Ovary (tissue), 9 donors: ENCODE data around the gene KRTAP5-7. TPM values are rescaled to one million over a fixed set of nuclear protein-coding genes. Genes with fewer than 3 reads are reported as not detected.
"Not testable (repeated sequence)": the region's sequence is repeated elsewhere in the genome, so short reads cannot be mapped to it uniquely, and the experiment has no call there.

Source experiments
- DNase-seq, 5 donors: peaks; one replicate each; pipeline ENCODE4 v3.0.0-alpha.2; 2019 to 2020
- H3K27ac ChIP-seq, 2 donors: fragments of 200-600 bp; one replicate each; pipeline versions ENCODE4 v1.5.1 to v1.8.0; 2019 to 2022
- H3K27me3 ChIP-seq: fragments of 200-600 bp; one replicate; pipeline ENCODE4 v1.8.0; 2022
- H3K36me3 ChIP-seq: fragments of 200-600 bp; sonication (generic); one replicate; pipeline ENCODE4 v1.5.1; 2019
- H3K4me1 ChIP-seq: one replicate; pipeline ENCODE4 v1.8.1; 2013; ENCODE audit warnings: mild to moderate bottlenecking, moderate library complexity; ENCODE audit not compliant: insufficient read depth
- H3K4me3 ChIP-seq: fragments of 200-600 bp; sonication (generic); one replicate; pipeline ENCODE4 v1.5.1; 2017
- H3K9me3 ChIP-seq, 2 donors: fragments of 200-600 bp in 1 of 2; sonication (generic) in 1 of 2; one replicate each; pipeline versions ENCODE4 v1.5.1 to v1.8.1; 2013 to 2019; ENCODE audit warnings: mild to moderate bottlenecking in 1 of 2, moderate library complexity in 1 of 2
- EP300 ChIP-seq: sonication (generic); formaldehyde crosslinking; IDR thresholded peaks from one replicate; pipeline ENCODE4 v1.6.1; 2017; ENCODE audit warnings: antibody characterized with exemption
- POLR2A ChIP-seq: fragments of 450-650 bp; IDR thresholded peaks from one replicate; pipeline ENCODE4 v1.6.1; 2017; ENCODE audit warnings: antibody characterized with exemption, mild to moderate bottlenecking, moderate library complexity
- WGBS, 3 donors: extraction: QIAGEN DNeasy Blood & Tissue Kit in 1 of 3; methylation state at CpG; one replicate each; pipeline versions ENCODE4 v1.1.5 to v1.1.7; 2013 to 2017; 5-methylcytosine and 5-hydroxymethylcytosine counted together
- intact Hi-C, 4 donors: fragments of 100-400 bp; cut with DNase I; formaldehyde crosslinking; loops; one replicate each; pipeline versions ENCODE4 v1.11.0 to v1.15.1; 2022 to 2023
- polyA plus RNA-seq, 2 donors: library from polyadenylated mRNA; stranded (reverse); fragments of 200-250 nt in 1 of 2; fragments of 350-450 nt in 1 of 2; fragmentation: Illumina TruSeq in 1 of 2; extraction: RNeasy Lipid Tissue Mini Kit (QIAGEN cat#74804) in 1 of 2; gene quantifications; one replicate each; pipeline ENCODE4 v1.2.3, GENCODE V29; 2013 to 2014
- total RNA-seq, 7 donors: library from RNA; depleted of rRNA in 2 of 7; stranded (reverse); fragments of >200 nt in 2 of 7; fragmentation: NEBNext Ultra II Directional in 3 of 7; extraction: Animal tissue kit (Norgen Biotek cat#: 25700) in 3 of 7; gene quantifications; one replicate each; pipeline versions ENCODE4 v1.1.0 to v1.2.4, GENCODE V29; 2016 to 2023
- TF ChIP-seq, protein P1 (sequence below), 3 donors: fragments of 450-650 bp in 2 of 3; fragments of 200-600 bp in 1 of 3; IDR thresholded peaks; one replicate each; pipeline versions ENCODE4 v1.5.1 to v1.8.0; 2016 to 2022; ENCODE audit warnings: antibody characterized with exemption in 3 of 3, mild to moderate bottlenecking in 1 of 3
- donor health status: DM: no; HTN: no; CAD: no; lungs with moderate emphysema.
- donor health status: DM: no; HTN: no; CAD: no.
- donor health status: Bipolar disorder and iron deficiency.
- donor health status: DM: yes; HTN: yes; CAD: no.
- donor health status: DM: no; HTN: no; CAD: no.
- donor health status: DM: yes; HTN: yes; CAD: no.

The KRTAP5-7 gene
- total and polyA plus RNA-seq, 9 donors: 0.22 to 0.27 (median 0.23) TPM; not detected in 5

DNA sequence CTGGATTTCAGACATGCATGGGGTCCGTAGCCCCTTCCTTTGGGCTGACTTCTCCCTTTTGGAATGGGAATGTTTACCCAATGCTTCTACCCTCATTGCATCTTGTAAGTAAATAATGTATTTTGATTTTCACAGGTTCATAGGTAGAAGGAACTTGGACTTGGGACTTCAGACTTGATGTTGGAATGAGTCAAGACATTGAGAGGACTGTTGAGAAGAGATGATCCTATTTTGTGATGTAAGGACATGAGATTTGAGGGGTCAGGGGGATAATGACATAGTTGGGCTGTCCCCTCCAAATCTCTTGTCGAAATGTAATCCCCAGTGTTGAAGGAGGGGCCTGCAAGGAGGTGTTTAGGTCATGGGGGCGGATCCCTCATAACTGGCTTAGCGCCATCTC lies 37.4 kb downstream of the KRTAP5-7 start:
- no peaks in the 10 kb centered on the region for H3K9me3 ChIP-seq
- H3K4me3 ChIP-seq: no peak overlapping the region
- no peaks in the 10 kb centered on the region for H3K36me3 ChIP-seq
- TF ChIP-seq, protein P1, sequence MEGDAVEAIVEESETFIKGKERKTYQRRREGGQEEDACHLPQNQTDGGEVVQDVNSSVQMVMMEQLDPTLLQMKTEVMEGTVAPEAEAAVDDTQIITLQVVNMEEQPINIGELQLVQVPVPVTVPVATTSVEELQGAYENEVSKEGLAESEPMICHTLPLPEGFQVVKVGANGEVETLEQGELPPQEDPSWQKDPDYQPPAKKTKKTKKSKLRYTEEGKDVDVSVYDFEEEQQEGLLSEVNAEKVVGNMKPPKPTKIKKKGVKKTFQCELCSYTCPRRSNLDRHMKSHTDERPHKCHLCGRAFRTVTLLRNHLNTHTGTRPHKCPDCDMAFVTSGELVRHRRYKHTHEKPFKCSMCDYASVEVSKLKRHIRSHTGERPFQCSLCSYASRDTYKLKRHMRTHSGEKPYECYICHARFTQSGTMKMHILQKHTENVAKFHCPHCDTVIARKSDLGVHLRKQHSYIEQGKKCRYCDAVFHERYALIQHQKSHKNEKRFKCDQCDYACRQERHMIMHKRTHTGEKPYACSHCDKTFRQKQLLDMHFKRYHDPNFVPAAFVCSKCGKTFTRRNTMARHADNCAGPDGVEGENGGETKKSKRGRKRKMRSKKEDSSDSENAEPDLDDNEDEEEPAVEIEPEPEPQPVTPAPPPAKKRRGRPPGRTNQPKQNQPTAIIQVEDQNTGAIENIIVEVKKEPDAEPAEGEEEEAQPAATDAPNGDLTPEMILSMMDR (IDR thresholded peaks at IDR 0.05): no peak
- TF ChIP-seq EP300 (no peak), POLR2A (no peak)
- DNase-seq: no peak
- no peak overlapping the region for H3K27ac ChIP-seq
- WGBS, 3 donors: 77 to 89% (median 86%) methylated on average over 4 of the region's 4 CpGs
- intact Hi-C loops: no loop called here
- H3K4me1 ChIP-seq: no peaks in the 10 kb centered on the region
- no peaks in the 10 kb centered on the region for H3K27me3 ChIP-seq

DNA sequence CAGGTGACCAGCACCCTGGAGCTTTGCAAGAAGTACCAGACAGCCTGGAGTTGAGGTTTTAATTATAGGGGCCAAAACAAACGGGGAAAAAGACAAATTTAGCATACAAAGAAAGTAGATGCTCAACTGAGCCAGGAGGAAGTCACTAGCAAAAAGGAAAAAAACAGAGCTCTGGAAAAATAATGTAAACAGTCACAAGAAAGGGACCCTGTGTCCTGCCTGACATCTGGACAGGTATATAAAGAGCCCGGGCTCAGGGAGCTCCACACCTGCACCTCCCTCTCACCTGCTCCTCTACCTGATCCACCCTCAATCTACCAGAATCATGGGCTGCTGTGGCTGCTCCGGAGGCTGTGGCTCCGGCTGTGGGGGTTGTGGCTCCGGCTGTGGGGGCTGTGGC lies 38.2 kb downstream of the KRTAP5-7 start, which contains the start of gene KRTAP5-10:
Gene KRTAP5-10, plus strand, starts transcription at position 301 of the 400 bp plus-strand sequence. Its CDS starts 25 bp downstream, at position 326.
- intact Hi-C loops: no loop called here
- Histone ChIP-seq H3K36me3 (no peaks in the 10 kb centered on the region), H3K27me3 (no peaks in the 10 kb centered on the region), H3K4me3 (no peak within 1 kb of the TSS), H3K4me1 (no peaks in the 10 kb centered on the region), H3K9me3 (no peaks in the 10 kb centered on the region), H3K27ac (no peak within 1 kb of the TSS)
- TF ChIP-seq, protein P1 (IDR thresholded peaks at IDR 0.05): no peak
- TF ChIP-seq EP300 (no peak), POLR2A (no peak)
- 31 to 38% (median 32%) methylated on average over 2 to 5 of the region's 5 CpGs for WGBS, 3 donors
- DNase-seq: no peak

- DNase-seq: no peak
- no peaks in the 10 kb centered on the region for H3K27me3 ChIP-seq
- H3K4me3 ChIP-seq: no peak overlapping the region
- no peak overlapping the region for H3K27ac ChIP-seq
- no peaks in the 10 kb centered on the region for H3K4me1 ChIP-seq
- TF ChIP-seq, protein P1 (IDR thresholded peaks at IDR 0.05): no peak
- TF ChIP-seq POLR2A (no peak), EP300 (no peak)
- intact Hi-C loops: no loop called here
- H3K36me3 ChIP-seq: no peaks in the 10 kb centered on the region
- WGBS, 3 donors: 45 to 67% (median 60%) methylated on average over 9 to 10 of the region's 10 CpGs
- H3K9me3 ChIP-seq: no peaks in the 10 kb centered on the region
These were observed 39.1 kb downstream of the KRTAP5-7 start for GRCh38 chr11:71566081-71566620.

- H3K27me3 ChIP-seq, H3K4me1 ChIP-seq, H3K9me3 ChIP-seq, DNase-seq, intact Hi-C loops, H3K36me3 ChIP-seq, H3K4me3 ChIP-seq, H3K27ac ChIP-seq: not testable (repeated sequence)
- WGBS, 3 donors: 45 to 55% (median 45%) methylated on average over 17 to 21 of the region's 21 CpGs
These were observed 39.8 kb downstream of the KRTAP5-7 start for GRCh38 chr11:71566626-71567599.

- H3K4me1 ChIP-seq, H3K36me3 ChIP-seq, H3K4me3 ChIP-seq, H3K27ac ChIP-seq, H3K27me3 ChIP-seq, DNase-seq, H3K9me3 ChIP-seq, intact Hi-C loops: not testable (repeated sequence)
- 42 to 77% (median 63%) methylated on average over 7 to 8 of the region's 8 CpGs for WGBS, 3 donors
These were observed 40.6 kb downstream of the KRTAP5-7 start for GRCh38 chr11:71567633-71568032.
